Renal pelvis (tissue), 12 donors: ENCODE data around the gene FANCM. TPM values are rescaled to one million over a fixed set of nuclear protein-coding genes. Genes with fewer than 3 reads are reported as not detected.

ENCODE experiments used
- DNase-seq: peaks from one replicate; pipeline ENCODE4 v3.0.0-alpha.2; 2013
- long read RNA-seq, 16 experiments: transcript quantifications; one replicate each; lab custom pipeline, GENCODE V29; 2026
- polyA plus RNA-seq, 3 donors: library from polyadenylated mRNA; unstranded; fragments of 120-200 nt; gene quantifications; one replicate each; pipeline ENCODE4 v1.2.1, GENCODE V29; 2013; ENCODE audit not compliant: insufficient read length in 3 of 3

Gene FANCM, protein sequence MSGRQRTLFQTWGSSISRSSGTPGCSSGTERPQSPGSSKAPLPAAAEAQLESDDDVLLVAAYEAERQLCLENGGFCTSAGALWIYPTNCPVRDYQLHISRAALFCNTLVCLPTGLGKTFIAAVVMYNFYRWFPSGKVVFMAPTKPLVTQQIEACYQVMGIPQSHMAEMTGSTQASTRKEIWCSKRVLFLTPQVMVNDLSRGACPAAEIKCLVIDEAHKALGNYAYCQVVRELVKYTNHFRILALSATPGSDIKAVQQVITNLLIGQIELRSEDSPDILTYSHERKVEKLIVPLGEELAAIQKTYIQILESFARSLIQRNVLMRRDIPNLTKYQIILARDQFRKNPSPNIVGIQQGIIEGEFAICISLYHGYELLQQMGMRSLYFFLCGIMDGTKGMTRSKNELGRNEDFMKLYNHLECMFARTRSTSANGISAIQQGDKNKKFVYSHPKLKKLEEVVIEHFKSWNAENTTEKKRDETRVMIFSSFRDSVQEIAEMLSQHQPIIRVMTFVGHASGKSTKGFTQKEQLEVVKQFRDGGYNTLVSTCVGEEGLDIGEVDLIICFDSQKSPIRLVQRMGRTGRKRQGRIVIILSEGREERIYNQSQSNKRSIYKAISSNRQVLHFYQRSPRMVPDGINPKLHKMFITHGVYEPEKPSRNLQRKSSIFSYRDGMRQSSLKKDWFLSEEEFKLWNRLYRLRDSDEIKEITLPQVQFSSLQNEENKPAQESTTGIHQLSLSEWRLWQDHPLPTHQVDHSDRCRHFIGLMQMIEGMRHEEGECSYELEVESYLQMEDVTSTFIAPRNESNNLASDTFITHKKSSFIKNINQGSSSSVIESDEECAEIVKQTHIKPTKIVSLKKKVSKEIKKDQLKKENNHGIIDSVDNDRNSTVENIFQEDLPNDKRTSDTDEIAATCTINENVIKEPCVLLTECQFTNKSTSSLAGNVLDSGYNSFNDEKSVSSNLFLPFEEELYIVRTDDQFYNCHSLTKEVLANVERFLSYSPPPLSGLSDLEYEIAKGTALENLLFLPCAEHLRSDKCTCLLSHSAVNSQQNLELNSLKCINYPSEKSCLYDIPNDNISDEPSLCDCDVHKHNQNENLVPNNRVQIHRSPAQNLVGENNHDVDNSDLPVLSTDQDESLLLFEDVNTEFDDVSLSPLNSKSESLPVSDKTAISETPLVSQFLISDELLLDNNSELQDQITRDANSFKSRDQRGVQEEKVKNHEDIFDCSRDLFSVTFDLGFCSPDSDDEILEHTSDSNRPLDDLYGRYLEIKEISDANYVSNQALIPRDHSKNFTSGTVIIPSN (N-terminal part only)
- 10 to 100 TPM; 10.8 to 13.3 (median 13.3) TPM for polyA plus RNA-seq
- long read RNA-seq, donor 1, partial matches to known transcripts: 19 of 25 reads
- long read RNA-seq, donor 1, other reads (novel, unspliced or antisense): 6 of 25 reads
- long read RNA-seq, donor 2, partial matches to known transcripts: 5 of 5 reads
- long read RNA-seq, donor 2, other reads (novel, unspliced or antisense): 0 of 5 reads
- long read RNA-seq, donor 3: 0 reads
- long read RNA-seq, donor 4, full-length matches to known transcripts: 2 of 2 reads
- long read RNA-seq, donor 4, partial matches to known transcripts: 0 of 2 reads
- long read RNA-seq, donor 4, other reads (novel, unspliced or antisense): 0 of 2 reads
- long read RNA-seq, donor 5, partial matches to known transcripts: 0 of 1 reads
- long read RNA-seq, donor 5, other reads (novel, unspliced or antisense): 0 of 1 reads
- long read RNA-seq, donor 6, partial matches to known transcripts: 0 of 1 reads
- long read RNA-seq, donor 6, other reads (novel, unspliced or antisense): 0 of 1 reads
- long read RNA-seq, donor 7, partial matches to known transcripts: 0 of 2 reads
- long read RNA-seq, donor 7, other reads (novel, unspliced or antisense): 0 of 2 reads
- long read RNA-seq, donor 8: 0 reads
- long read RNA-seq, donor 9, partial matches to known transcripts: 0 of 1 reads
- long read RNA-seq, donor 9, other reads (novel, unspliced or antisense): 0 of 1 reads
- long read RNA-seq, donor 10: 0 reads
- long read RNA-seq, donor 11, partial matches to known transcripts: 0 of 1 reads
- long read RNA-seq, donor 11, other reads (novel, unspliced or antisense): 0 of 1 reads
- long read RNA-seq, donor 12, partial matches to known transcripts: 0 of 3 reads
- long read RNA-seq, donor 12, other reads (novel, unspliced or antisense): 0 of 3 reads
- long read RNA-seq, donor 13, partial matches to known transcripts: 0 of 1 reads
- long read RNA-seq, donor 13, other reads (novel, unspliced or antisense): 0 of 1 reads
- long read RNA-seq, donor 14: 0 reads
- long read RNA-seq, donor 15: 0 reads
- long read RNA-seq, donor 16, partial matches to known transcripts: 0 of 3 reads
- long read RNA-seq, donor 16, other reads (novel, unspliced or antisense): 0 of 3 reads

DNA sequence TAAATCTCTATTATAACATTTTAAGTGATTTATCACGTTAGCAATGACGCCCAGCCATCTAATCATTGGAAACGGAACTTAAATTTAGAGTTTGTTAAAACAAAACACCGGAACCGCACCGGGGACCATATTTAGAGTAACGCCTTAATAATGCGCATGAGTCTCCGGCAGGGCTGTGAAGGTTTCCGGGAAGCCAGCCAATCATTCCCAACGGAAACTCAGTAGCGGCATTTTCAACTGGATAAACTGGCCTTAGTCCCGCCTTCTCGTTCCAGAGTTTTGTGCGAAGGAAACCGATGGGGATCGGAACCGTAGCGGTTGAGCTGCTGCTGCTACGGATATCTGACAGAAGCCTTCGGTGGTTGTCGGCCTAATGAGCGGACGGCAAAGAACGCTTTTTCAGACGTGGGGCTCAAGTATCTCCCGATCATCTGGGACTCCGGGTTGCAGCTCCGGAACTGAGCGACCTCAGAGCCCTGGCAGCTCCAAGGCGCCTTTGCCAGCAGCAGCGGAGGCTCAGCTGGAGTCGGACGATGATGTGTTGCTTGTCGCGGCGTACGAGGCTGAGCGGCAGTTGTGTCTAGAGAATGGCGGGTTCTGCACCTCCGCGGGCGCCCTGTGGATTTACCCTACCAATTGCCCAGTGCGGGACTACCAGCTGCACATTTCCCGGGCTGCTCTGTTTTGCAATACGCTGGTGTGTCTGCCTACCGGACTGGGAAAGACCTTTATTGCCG is at the start of gene FANCM:
TSS of gene FANCM (plus strand) at position 272 of the 737 bp plus-strand sequence. CDS start at position 374, 102 bp downstream.
- DNase-seq: peak; percentile 98

DNA sequence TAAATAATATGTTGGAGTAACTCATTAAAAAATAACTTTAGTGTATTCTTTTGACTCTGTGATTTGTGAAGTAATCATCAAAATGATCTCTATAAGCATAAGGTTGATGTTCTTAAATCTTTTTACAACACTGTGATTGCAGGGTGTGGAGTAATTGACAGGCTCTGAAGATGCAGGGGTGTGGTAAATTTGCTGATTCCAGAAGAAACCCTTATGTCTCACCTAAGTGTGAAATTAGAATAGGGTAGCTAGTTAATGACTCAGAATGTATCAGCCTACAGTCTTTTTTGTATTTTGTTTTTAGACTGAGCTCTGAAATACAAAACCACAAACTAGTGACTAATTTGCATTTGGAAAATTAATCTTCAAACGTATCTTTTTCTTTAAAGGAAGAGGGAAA is 45.9 kb upstream of the FANCM start:
- no peak for DNase-seq

DNA sequence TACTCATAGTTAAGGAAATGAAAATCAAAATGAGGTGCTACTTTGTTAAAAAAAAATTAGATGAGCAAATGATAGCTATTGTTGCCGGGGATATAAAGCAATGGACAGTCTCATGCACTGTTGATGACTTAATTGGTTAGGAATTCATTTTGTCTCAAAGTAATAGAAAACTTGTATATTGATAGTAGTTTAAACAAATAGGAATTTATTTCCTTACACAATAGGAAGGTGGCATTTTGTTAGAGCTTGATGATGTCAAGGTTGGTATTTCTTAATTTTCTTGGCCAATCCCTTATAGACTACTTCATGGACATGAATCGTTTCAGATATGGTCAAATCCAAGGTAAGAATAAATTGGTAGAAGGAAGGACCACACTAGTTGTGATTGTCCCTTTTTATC is 44.0 kb upstream of the FANCM start:
- DNase-seq: no peak

DNA sequence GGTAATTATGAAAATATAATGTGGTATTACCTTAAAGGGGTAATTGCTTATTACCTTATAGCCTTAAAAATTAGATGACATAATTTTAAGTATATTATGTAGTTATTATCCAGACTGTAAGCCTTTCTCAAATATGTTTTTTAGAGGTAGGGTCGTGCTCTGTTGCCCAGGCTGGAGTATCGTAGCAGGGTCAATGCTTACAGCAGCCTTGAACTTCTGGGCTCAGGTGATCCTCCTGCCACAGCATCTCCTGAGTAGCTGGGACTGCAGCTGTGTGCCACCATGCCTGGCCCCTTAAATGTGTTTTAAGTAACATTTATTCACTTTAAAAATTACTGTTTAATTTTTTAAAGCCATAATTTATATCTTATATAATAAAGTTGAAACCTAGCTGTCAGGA is 41.5 kb upstream of the FANCM start:
- DNase-seq: no peak

DNA sequence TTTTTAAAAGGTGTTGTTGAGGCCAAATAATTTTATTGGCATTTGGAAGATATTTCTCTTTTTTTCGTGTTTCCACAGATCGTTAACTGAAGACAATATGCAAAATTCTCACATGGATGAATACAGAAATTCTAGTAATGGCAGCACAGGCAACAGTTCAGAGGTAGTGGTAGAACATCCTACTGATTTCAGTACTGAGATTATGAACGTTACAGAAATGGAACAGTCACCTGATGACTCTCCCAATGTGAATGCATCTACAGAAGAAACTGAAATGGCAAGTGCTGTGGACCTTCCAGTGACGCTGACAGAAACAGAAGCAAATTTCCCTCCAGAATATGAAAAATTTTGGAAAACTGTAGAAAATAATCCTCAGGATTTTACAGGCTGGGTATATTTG is 40.6 kb upstream of the FANCM start:
- no peak for DNase-seq

DNA sequence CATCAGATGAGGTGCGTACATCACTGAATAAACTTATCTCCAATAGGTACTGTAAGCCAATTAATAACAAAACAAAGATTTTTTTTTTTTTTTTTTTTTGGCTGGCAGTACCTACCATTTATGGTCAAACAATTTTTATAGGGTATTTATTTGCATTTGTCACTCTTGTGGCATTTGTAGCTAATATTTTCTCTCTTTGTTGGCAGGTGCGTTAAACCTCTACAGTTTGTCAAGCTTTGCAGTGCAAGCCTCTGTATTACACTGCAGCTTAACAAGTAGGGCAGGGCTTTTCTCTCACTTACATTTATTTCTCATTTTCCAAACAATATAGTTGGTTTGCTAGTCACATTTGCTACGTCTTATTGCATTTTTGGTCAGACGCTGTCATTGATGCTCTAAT is 39.5 kb upstream of the FANCM start:
- DNase-seq: no peak

DNA sequence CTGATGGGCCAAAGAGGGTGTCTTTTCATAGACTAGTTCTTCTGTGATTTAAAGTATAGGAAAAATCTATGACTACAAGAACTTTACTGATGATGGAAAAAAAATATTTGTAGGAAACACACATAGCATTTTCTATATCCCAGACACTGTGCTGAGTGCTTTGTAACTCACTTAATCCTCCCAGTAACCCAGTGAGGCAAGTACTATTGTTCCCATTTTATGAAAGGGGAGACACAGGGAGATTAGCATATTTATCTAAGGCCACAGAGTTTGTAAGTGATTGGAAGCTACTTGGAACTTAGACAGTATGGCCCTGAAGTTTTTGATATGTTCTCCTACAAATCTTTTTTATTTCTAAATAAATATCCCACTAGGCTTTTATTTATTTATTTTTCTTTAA is 31.9 kb upstream of the FANCM start:
- no peak for DNase-seq

DNA sequence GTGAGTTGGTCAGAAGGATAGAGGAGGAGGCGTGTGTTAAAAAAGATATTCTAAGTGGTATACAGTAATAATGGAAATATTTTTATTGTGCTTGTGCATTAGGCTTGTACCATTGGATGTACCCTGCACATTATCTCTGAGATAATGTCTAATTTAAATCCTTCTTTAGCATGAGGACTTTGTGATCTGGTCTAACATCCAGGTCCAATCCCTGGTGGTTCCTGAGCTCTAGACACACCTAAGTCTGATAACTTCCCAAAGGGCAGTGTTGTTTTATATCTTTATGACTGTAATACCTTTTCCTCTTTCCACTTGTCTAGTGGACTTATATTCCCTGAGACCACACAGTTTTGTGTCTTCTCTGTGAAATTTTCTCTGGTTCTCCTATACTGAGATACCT is 31.2 kb upstream of the FANCM start:
- DNase-seq: no peak

DNA sequence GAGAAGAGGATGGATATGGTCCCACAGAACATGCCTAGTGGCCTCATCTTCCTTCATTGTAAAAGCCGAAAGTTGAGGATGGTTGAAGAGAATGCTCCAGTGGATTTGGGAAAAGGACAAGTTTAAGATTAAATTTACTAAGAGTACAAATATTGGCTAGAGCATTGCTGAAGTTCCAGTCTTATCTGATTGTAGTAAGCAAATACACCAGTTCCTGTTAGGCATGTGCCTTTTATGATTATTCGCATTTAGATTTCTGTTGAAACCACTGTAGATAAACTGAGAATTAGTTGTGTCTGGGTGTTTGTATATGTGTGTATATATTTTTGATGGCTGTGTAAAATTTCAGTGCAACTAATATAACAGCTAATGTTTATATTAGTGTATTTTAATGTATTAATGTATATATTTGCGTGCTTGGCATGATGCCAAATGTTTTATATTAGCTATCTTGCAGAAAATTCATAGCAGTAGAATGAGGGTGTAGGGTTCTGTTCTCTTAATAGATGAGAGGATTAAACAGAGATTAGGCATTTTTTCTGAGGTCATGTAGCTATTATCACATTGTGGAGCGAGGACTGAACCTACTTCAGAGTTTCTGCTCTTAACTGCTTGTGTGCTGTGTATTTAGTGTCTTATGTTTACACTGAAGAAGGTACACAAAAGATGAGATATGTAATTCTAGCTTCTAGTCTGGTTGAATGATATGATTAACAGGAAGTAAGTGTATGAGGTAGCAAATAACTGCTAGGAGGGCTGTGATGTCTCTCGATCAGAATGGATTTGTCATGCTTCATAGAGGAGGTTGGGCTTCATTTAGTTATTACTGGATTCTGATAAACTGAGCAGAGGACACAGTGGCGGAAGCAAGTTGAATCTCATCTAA is 22.6 kb upstream of the FANCM start:
- DNase-seq: no peak

DNA sequence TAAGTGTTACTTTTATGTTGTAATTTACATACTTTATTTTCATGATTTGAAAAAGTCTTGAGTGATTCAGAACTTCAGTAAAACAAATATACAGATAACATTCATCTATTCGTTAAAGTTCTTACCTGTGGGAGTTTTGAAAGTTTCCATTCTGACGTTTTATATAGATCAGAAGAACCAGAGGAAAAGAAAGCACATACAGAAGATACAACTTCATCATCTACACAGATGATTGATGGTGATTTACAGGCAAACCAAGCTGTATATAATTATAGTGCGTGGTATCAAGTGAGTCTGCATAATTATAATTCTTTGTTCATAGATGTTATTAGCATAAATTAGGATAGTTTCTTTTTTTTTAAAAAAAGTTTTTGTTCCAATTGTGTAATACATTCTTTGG is 21.4 kb upstream of the FANCM start:
- DNase-seq: no peak

DNA sequence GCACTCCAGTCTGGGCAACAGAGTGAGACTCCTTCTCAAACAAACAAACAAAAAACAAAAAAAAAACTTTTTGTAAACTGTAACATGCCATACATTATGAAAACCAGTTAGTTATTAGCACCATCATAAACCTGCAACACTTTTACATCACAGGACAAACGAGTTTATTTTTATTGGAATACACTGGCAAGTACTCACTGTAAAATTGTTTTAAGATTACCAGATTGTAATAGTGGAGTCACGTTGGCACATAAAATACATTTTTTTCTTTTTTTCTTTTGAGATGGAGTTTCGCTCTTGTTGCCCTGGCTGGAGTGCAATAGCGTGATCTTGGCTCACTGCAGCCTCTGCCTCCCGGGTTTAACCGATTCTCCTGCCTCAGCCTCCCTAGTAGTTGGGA is 17.1 kb upstream of the FANCM start:
- no peak for DNase-seq

DNA sequence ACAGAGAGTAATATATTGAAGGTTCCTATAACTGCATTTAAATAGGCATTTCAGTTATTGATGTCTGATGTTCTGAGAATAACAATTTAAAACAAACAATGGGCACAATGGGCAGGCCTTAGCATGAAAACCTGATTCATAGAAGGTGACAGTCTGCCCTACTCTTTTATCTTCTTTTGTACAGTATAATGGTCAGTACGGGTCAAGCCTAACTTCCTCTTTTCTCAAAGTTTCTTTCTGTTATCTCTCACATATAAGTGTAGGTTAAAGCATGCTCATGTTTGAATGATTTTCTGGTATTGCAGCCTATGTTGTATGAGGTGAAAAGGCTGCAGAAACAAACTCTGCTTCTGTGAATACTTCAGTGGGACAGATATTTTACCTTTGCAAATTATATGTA is 15.6 kb upstream of the FANCM start:
- no peak for DNase-seq

DNA sequence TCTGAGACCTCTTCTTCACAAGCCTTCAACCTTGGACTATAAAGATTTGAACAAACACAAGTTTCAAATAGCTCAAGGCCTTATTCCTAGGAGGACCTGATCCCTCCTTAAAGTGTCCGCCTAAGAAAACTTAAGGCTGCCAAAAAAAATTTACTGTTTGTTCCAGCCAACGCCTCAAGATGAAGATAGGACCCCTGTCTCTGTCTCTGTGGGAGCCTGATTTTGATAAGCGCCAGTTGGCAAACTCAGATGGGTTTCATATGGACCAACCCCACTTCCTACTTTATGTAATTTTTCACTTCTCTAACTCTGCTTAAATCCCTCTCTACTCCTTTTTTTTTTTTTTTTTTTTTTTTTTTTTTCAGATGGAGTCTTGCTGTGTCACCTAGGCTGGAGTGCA is 12.5 kb upstream of the FANCM start:
- no peak for DNase-seq

DNA sequence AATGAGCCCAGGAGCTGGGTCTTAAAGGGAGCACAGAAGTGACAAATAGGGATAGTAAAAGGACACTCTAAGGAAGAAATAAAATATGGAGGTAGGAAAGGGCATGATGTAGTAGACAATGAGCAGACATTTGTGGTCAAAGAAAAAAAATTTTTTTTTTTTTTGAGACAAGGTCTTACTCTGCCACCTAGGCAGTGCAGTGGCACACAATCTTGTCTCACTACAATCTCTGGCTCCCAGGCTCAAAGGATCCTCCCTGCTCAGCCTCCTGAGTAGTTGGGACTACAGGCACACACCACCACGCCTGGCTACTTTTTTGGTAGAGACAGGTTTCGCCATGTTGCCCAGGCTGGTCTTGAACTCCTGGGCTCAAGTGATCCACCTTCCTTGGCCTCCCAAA is 10.0 kb upstream of the FANCM start:
- DNase-seq: no peak

DNA sequence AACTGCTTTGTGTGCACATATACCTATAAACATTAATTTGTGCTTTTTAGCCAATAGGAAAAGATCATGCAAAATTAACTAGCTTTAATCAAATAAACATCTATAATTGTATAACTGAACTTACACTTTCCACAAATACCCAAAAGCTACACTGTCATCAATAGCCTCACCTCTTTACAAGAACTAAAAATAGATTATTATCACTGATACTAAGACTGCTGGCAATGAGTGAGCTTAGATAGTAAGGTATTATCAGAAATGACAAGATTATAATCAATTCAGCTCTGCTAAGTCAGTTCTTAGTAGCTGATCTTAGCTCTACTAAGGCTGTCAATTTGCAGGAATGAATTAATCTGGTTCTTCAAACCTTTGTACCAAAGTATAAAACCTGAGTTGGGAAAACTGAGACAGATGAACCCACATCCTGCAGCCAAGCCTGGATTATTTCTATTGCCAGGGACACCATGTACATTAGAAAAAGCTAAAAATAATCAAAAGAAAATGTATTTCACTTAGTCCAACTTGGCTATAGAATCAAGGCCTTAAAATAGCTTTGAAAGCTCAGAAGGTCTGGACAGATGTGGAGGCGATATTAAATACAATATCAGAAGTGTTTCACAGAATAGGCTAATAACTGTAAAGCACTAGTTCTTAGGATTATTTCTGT is 6.6 kb upstream of the FANCM start:
- no peak for DNase-seq

DNA sequence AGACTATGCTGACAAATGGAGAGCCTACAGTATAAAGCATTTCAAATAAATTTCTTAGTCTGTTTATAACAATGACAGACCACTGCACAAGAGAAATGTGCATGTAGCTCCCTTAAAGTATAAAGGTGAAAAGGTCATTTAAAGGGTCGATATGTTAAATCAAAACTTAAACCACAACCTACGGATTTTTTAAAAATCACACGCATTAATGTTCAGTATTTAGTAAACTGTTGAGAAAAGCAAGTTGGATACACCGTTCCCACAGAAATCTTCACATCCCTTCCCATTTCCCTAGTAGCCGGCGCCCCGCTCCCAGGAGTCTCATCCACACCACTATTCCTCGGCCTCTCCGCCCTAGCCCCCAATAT is 2.1 kb upstream of the FANCM start:
- DNase-seq: no peak
